Activated CD8-positive, alpha-beta memory T cell treated with anti-CD3 and anti-CD28 coated beads for 1 hour (primary cell): ENCODE data around the gene ADCY7.

ENCODE experiments used
- DNase-seq, 2 donors: peaks; one replicate each; pipeline ENCODE4 v3.0.0-alpha.2; 2020; ENCODE audit warnings: low read depth in 1 of 2; ENCODE audit errors: extremely low read depth in 1 of 2

Gene ADCY7

DNA sequence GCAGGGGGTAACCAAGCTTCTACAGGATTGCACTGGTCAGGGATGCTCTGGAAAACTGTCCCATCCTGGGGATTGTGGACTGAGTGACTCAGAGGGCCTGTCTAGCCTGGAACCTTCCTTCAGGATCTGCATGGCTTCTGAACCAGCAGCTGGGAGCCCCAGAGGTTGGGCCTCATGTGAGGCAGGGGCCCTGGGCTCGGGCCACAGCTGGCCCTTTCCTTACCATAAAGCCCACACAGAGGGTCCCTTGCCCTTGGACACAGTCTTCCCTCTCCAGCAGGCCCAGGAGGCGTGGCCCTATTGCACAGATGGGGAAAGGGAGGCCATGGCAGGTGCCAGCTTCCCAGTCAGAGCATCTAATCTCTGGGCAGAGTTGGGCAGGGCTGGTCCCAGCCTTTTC, 30.5 kb downstream of the ADCY7 start:
- no peak for DNase-seq

- DNase-seq: no peak
These were observed 31.1 kb downstream of the ADCY7 start for GRCh38 chr16:50297301-50298074.

- no peak for DNase-seq
These were observed 31.7 kb downstream of the ADCY7 start for GRCh38 chr16:50298075-50298460.

- DNase-seq: no peak
These were observed 32.5 kb downstream of the ADCY7 start for GRCh38 chr16:50298591-50299507.

GRCh38 chr16:50299508-50300105, 33.3 kb downstream of the ADCY7 start:
- no peak for DNase-seq

GRCh38 chr16:50300942-50301625, 34.7 kb downstream of the ADCY7 start:
- no peak for DNase-seq

GRCh38 chr16:50301626-50302471, 35.5 kb downstream of the ADCY7 start:
- no peak for DNase-seq

- DNase-seq: no peak
These were observed 36.2 kb downstream of the ADCY7 start for GRCh38 chr16:50302472-50303005.

- DNase-seq: no peak
These were observed 36.8 kb downstream of the ADCY7 start for GRCh38 chr16:50303041-50303604.

GRCh38 chr16:50303605-50304466, 37.5 kb downstream of the ADCY7 start:
- no peak for DNase-seq

DNA sequence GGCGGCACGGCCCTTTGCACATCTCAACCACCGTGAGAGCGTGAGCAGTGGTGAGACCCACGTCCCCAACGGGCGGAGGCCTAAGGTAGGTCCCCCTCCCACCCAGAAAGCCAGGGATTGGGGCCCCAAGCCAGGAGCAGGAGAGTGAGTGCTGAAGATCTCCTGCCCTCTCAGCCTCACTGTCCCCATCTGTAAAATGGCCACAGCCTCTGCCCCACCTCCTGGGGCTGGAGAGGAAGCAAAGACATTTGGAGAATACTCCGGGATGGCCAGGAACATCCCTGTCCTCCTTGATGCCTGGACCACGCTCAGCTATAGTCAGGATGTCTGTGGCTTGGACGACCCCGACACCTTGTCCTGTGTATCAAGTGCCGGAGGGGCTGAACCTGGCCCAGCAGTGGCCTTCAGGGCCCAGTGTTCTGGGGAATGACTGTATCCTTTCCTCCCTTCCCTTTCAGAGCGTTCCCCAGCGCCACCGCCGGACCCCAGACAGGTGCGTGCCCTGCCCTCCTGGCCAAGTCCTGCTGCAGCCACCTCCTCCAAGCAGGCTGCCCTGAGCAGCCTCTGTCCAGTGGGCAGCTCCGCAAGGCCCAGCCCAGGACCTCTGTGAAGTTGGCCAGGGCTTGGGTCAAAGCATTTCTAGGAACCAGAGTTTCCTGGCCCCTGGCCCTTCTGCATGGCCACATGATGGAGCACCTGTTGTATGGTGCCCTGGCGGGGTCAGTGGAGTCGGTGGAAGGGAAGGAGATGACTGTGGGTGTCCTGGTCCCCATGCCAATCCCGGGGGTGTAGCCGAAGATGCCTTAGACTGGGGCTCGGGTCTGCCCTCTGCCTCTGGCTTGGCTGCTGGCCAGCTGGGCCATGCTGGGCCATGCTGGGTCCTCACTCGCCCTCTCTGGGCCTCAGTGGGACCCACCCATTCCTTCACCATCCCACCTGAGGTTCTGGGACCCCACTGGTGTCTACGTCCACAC, 38.4 kb downstream of the ADCY7 start:
- no peak for DNase-seq

GRCh38 chr16:50305441-50306061, 39.2 kb downstream of the ADCY7 start:
- no peak for DNase-seq

GRCh38 chr16:50306287-50306686, 39.9 kb downstream of the ADCY7 start:
- DNase-seq: no peak

- no peak for DNase-seq
These were observed 42.0 kb downstream of the ADCY7 start for GRCh38 chr16:50308237-50308965.

DNA sequence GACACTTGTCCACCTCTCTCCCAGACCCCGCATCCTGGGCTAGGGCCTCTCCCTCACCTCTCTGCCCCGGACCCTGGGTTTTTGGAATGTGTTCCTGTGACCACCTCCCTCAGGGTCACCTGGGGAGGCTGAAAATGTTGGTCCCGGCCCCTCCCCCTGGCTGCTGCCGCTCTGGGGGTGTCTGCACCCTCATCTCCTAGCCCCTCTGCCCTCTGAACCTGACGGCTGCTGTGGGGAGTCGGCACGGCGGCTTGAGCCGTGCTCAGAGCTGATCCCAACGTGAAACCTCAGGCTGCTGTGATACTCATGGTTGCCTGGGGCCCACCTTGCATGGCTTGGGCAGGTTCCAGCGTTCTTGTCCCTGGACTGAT, 42.8 kb downstream of the ADCY7 start:
- no peak for DNase-seq

DNA sequence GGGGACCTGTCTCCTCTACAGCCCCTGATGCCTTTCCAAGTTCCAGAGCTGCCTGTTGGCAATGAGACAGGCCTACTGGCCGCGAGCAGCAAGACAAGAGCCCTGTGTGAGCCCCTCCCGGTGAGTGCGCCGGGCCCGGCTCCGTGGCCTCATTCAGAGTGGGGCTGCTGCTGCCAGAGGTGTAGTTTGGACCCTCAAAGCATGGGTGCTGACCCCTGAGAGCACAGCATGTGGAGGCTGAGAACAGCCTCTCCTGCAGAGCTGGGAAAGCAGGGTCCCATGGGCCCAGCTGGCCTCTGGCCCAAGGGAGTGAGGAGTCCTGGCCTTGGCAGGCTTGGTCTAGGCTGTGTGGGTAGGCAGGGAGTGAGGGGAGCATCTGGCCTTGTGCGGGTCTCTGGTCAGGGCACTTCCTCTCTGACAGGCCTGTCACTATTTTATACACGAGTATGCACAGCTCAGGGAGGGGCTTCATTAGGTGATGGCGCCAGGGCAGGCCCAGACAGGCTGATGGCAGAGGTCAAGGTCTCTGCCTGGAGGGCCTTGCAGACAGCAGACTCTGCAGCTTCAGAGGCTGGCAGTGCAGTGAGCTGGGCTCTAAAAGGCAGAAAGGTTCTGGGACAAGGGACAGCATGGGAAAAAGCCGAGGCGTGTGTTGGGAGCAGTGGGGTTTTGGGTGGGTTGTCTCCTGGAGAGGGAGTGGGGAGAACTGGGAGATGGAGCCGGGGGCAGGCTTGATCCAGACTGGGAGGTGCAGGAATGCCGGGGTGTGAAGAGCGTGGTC, 43.4 kb downstream of the ADCY7 start:
- no peak for DNase-seq
